Pancreas (tissue), 8 donors: ENCODE measurements around the gene GOLGA6B. TPM values are rescaled to one million over a fixed set of nuclear protein-coding genes. Genes with fewer than 3 reads are reported as not detected.

Source experiments
- polyA plus RNA-seq, 2 donors: library from polyadenylated mRNA; stranded (reverse); fragments of 200-250 nt; gene quantifications; one replicate each; pipeline ENCODE4 v1.2.3, GENCODE V29; 2013
- total RNA-seq, 6 donors: library from RNA; stranded (reverse); fragmentation: NEBNext Ultra II Directional in 4 of 6; extraction: Animal tissue kit (Norgen Biotek cat#: 25700) in 4 of 6; gene quantifications; one replicate each; pipeline versions ENCODE4 v1.2.1 to v1.2.4, GENCODE V29; 2021 to 2023
- donor health status: healthy with polysubstance abuse.
- donor health status: DM: no; HTN: no; CAD: no; lungs with moderate emphysema.
- donor health status: DM: no; HTN: no; CAD: no.
- donor health status: Bipolar disorder and iron deficiency.
- donor health status: DM: yes; HTN: yes; CAD: no.
- donor health status: DM: no; HTN: no; CAD: no.
- donor health status: DM: no; HTN: no; CAD: no.
- donor health status: DM: yes; HTN: yes; CAD: no.

GOLGA6B gene
- total and polyA plus RNA-seq, 8 donors = not detected

Other genes starting within 250 kb of the GOLGA6B start
- gene ARIH1, start 180.4 kb upstream of the GOLGA6B start, total RNA-seq = 10 to 100 TPM; 59.7 to 91.3 (median 68.8) TPM
- 10 to 100 TPM; 11.5 to 22.5 TPM for gene ARIH1, start 180.4 kb upstream of the GOLGA6B start, polyA plus RNA-seq
- gene HIGD2B, start 31.5 kb downstream of the GOLGA6B start, total RNA-seq = under 1 TPM in 1 of 6 donors, not detected in 5; 0.12 TPM
- not detected for gene HIGD2B, start 31.5 kb downstream of the GOLGA6B start, polyA plus RNA-seq
- gene BBS4, start 31.5 kb downstream of the GOLGA6B start, total RNA-seq = 10 to 100 TPM in 4 of 6 donors, 1 to 10 TPM in 2; 9.0 to 15.1 (median 10.4) TPM
- gene BBS4, start 31.5 kb downstream of the GOLGA6B start, polyA plus RNA-seq = 10 to 100 TPM in 1 of 2 donors, 1 to 10 TPM in 1; 8.6 to 19.2 TPM
- 10 to 100 TPM; 22.9 to 32.9 (median 25.6) TPM for gene ADPGK, start 129.1 kb downstream of the GOLGA6B start, total RNA-seq
- 10 to 100 TPM; 32.6 to 43.3 TPM for gene ADPGK, start 129.1 kb downstream of the GOLGA6B start, polyA plus RNA-seq